KMS-11 (cell line): ENCODE data around the gene ATOSA.

Experiments
- H2AFZ ChIP-seq: fragments of 200-600 bp; sonication (generic); 2 replicates; pipeline ENCODE4 v1.6.1; 2016; ENCODE audit warnings: antibody characterized with exemption, mixed run types, low read depth
- H3K27ac ChIP-seq: fragments of 200-600 bp; sonication (generic); 2 replicates; pipeline ENCODE4 v1.6.1; 2016; ENCODE audit warnings: mild to moderate bottlenecking, mixed run types
- H3K27me3 ChIP-seq: fragments of 200-600 bp; sonication (generic); 2 replicates; pipeline ENCODE4 v1.6.1; 2017; ENCODE audit warnings: mild to moderate bottlenecking, low read depth, mixed run types, moderate library complexity; ENCODE audit not compliant: insufficient read depth
- H3K36me3 ChIP-seq: fragments of 200-600 bp; sonication (generic); 2 replicates; pipeline ENCODE4 v1.6.1; 2017; ENCODE audit warnings: mild to moderate bottlenecking, mixed run types; ENCODE audit not compliant: insufficient read depth
- H3K4me1 ChIP-seq: fragments of 200-600 bp; sonication (generic); 2 replicates; pipeline ENCODE4 v1.6.1; 2016; ENCODE audit warnings: mild to moderate bottlenecking, low read depth, mixed run types; ENCODE audit not compliant: poor library complexity, severe bottlenecking
- H3K4me2 ChIP-seq: fragments of 200-600 bp; sonication (generic); 2 replicates; pipeline ENCODE4 v1.7.0; 2016; ENCODE audit warnings: mild to moderate bottlenecking, mixed run types
- H3K4me3 ChIP-seq: fragments of 200-600 bp; sonication (generic); IDR thresholded peaks from 2 replicates; pipeline ENCODE4 v1.6.1; 2017; ENCODE audit warnings: low read depth, low read length, mixed read lengths; ENCODE audit not compliant: insufficient read depth
- H3K79me2 ChIP-seq: fragments of 200-600 bp; sonication (generic); 2 replicates; pipeline ENCODE4 v1.6.1; 2016; ENCODE audit warnings: low read depth, mixed run types; ENCODE audit not compliant: insufficient read depth
- H3K9ac ChIP-seq: fragments of 200-600 bp; sonication (generic); 2 replicates; pipeline ENCODE4 v1.6.1; 2016; ENCODE audit warnings: mild to moderate bottlenecking, mixed run types
- H4K20me1 ChIP-seq: fragments of 200-600 bp; sonication (generic); 2 replicates; pipeline ENCODE4 v1.6.1; 2016; ENCODE audit warnings: mild to moderate bottlenecking, mixed run types; ENCODE audit not compliant: insufficient read depth
- CTCF ChIP-seq: fragments of 200-600 bp; sonication (generic); conservative IDR thresholded peaks from 2 replicates; pipeline ENCODE4 v1.6.1; 2017; ENCODE audit warnings: low read depth, mild to moderate bottlenecking, antibody characterized with exemption, low read length, moderate library complexity, mixed read lengths

The ATOSA gene

GRCh38 chr15:52706091-52706490 is 26.9 kb upstream of the ATOSA start:
- no peak for TF ChIP-seq CTCF
- Histone ChIP-seq H3K36me3 (no peaks in the 10 kb centered on the region), H4K20me1 (no peaks in the 10 kb centered on the region), H3K79me2 (no peaks in the 10 kb centered on the region), H3K27ac (no peak overlapping the region), H3K9ac (no peak overlapping the region), H3K4me1 (peaks cover 37% of the 10 kb centered on the region), H2AFZ (no peak overlapping the region), H3K4me3 (no peak overlapping the region), H3K4me2 (no peak overlapping the region), H3K27me3 (no peaks in the 10 kb centered on the region)

GRCh38 chr15:52702390-52702789 is 23.2 kb upstream of the ATOSA start:
- Histone ChIP-seq H3K27ac (no peak overlapping the region), H3K4me3 (no peak overlapping the region), H3K79me2 (no peaks in the 10 kb centered on the region), H3K4me1 (peaks cover 1% of the 10 kb centered on the region), H4K20me1 (no peaks in the 10 kb centered on the region), H3K36me3 (no peaks in the 10 kb centered on the region), H3K4me2 (no peak overlapping the region), H2AFZ (no peak overlapping the region), H3K27me3 (no peaks in the 10 kb centered on the region), H3K9ac (no peak overlapping the region)
- TF ChIP-seq CTCF = no peak

GRCh38 chr15:52699457-52699856 is 20.3 kb upstream of the ATOSA start:
- H4K20me1 ChIP-seq = no peaks in the 10 kb centered on the region
- H3K27me3 ChIP-seq = no peaks in the 10 kb centered on the region
- H3K79me2 ChIP-seq = no peaks in the 10 kb centered on the region
- H3K36me3 ChIP-seq = no peaks in the 10 kb centered on the region
- H2AFZ ChIP-seq = no peak overlapping the region
- H3K4me3 ChIP-seq = no peak overlapping the region
- no peak overlapping the region for H3K9ac ChIP-seq
- no peak for TF ChIP-seq CTCF
- no peak overlapping the region for H3K4me2 ChIP-seq
- no peak overlapping the region for H3K27ac ChIP-seq
- H3K4me1 ChIP-seq = no peaks in the 10 kb centered on the region

DNA sequence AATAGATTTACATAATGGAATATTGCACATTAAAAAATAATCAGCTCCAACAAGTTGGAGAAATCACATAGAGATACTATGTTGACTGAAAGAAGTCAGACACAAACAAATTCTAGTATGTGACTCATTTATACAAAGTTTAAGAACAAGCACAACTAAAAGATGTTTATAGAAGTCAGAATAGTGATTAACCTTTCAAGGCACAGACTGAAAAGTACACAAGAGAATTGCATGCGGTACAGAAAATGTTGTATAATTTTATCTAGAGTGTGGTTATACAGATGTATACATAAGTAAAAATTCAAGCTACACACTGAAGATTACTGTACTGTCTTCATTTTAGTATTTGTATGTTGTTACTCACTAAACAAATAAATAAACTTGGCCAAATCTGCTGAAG is 19.3 kb upstream of the ATOSA start:
- Histone ChIP-seq H3K4me3 (no peak overlapping the region), H3K27me3 (no peaks in the 10 kb centered on the region), H3K9ac (no peak overlapping the region), H3K27ac (no peak overlapping the region), H3K4me1 (no peaks in the 10 kb centered on the region), H3K4me2 (no peak overlapping the region), H3K79me2 (no peaks in the 10 kb centered on the region), H2AFZ (no peak overlapping the region), H4K20me1 (no peaks in the 10 kb centered on the region), H3K36me3 (no peaks in the 10 kb centered on the region)
- TF ChIP-seq CTCF = no peak

DNA sequence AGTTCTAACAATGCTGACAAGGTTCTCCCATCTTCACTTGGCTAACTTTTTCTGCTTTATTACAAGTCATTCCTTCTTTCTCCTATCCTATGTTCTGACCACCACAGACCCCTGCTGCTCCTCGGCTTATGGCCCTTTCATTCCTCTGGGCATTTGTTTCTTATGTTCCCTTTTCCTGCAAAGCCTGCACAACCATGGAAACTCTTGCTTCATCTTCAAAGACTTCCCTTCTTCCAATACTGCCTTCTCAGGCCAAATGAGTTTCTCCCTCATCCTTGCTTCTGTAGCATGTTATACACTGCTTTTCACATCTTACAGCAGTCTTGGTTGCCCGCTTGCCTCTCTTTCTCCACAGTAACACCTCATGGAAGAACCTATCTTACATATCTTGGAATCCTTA is 17.9 kb upstream of the ATOSA start:
- Histone ChIP-seq H3K79me2 (no peaks in the 10 kb centered on the region), H3K27me3 (no peaks in the 10 kb centered on the region), H3K4me2 (no peak overlapping the region), H3K36me3 (no peaks in the 10 kb centered on the region), H3K4me3 (no peak overlapping the region), H2AFZ (no peak overlapping the region), H3K9ac (no peak overlapping the region), H3K27ac (no peak overlapping the region), H4K20me1 (no peaks in the 10 kb centered on the region), H3K4me1 (no peaks in the 10 kb centered on the region)
- no peak for TF ChIP-seq CTCF
